ENCODE results near the gene XPOT.

The XPOT gene

GRCh38 chr12:64387197-64387816, 16.9 kb upstream of the XPOT start:
- DNase-seq (ENCODE audit: low read depth), result peak; percentile 83
- TF ChIP-seq, protein P1, sequence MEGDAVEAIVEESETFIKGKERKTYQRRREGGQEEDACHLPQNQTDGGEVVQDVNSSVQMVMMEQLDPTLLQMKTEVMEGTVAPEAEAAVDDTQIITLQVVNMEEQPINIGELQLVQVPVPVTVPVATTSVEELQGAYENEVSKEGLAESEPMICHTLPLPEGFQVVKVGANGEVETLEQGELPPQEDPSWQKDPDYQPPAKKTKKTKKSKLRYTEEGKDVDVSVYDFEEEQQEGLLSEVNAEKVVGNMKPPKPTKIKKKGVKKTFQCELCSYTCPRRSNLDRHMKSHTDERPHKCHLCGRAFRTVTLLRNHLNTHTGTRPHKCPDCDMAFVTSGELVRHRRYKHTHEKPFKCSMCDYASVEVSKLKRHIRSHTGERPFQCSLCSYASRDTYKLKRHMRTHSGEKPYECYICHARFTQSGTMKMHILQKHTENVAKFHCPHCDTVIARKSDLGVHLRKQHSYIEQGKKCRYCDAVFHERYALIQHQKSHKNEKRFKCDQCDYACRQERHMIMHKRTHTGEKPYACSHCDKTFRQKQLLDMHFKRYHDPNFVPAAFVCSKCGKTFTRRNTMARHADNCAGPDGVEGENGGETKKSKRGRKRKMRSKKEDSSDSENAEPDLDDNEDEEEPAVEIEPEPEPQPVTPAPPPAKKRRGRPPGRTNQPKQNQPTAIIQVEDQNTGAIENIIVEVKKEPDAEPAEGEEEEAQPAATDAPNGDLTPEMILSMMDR (IDR thresholded peaks at IDR 0.05; ENCODE audit: insufficient read depth, low read depth, low read length, missing control alignments), result no peak
- H3K4me3 ChIP-seq (ENCODE audit: low read length), result no peak overlapping the region

DNA sequence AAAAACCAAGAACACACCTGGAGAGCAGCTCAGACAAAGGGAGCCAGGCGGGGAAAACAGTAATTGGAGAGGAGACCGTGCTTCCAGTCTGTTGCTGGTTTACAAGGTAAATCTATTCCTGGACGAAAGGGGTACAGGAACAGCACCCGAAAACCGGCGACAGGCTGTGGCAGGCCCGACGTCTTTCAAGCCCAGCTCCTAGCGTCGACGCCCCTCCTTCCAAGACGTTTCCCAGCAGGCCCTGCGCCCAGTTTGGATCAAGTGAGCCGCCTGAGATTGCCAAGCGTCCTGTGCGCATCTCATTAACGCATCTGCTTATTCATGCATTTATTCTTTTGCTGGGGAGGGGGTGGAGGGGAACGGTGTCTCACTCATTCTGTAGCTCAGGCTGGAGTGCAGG, 15.0 kb upstream of the XPOT start:
- peak overlapping the region; percentile 1 for H3K4me3 ChIP-seq (ENCODE audit: low read length)
- DNase-seq (ENCODE audit: low read depth), result peak; percentile 21
- TF ChIP-seq, protein P1 (IDR thresholded peaks at IDR 0.05; ENCODE audit: insufficient read depth, low read depth, low read length, missing control alignments), result no peak

GRCh38 chr12:64390275-64390851, 13.8 kb upstream of the XPOT start, which contains the start of gene C12orf56:
Gene C12orf56, minus strand, starts transcription at chr12:64390758. Its CDS starts 193 bp downstream, at chr12:64390565.
- DNase-seq (ENCODE audit: low read depth), result peak; percentile 27

DNA sequence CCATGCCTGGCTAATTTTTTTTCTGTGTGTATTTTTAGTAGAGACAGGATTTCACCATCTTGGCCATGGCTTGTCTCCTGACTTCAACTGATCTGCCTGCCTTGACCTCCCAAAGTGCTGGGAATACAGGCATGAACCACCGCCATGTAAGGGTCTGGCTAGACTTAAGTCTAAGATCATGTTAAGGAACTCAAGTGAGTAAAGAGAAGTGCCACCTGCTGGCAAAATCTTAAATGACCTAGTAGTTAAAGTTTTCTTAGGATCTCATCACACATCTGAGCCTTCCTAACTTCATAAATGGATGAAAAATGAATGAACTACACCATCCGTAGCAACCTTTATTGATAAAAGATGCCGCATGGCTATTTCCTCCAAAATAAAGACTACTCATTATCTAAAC, 12.0 kb upstream of the XPOT start:
- H3K4me3 ChIP-seq (ENCODE audit: low read length), result no peak overlapping the region
- peak; percentile 64 for DNase-seq (ENCODE audit: low read depth)
- TF ChIP-seq, protein P1 (IDR thresholded peaks at IDR 0.05; ENCODE audit: insufficient read depth, low read depth, low read length, missing control alignments), result peak; percentile 43

More at GRCh38 chr12:64390275-64390851, 13.8 kb upstream of the XPOT start, which contains the start of gene C12orf56:
- TF ChIP-seq, protein P1 (IDR thresholded peaks at IDR 0.05; ENCODE audit: insufficient read depth, low read depth, low read length, missing control alignments), result no peak
- H3K4me3 ChIP-seq (ENCODE audit: low read length), result peak within 1 kb of the TSS; percentile 25

- DNase-seq (ENCODE audit: low read depth), result no peak
- TF ChIP-seq, protein P1 (IDR thresholded peaks at IDR 0.05; ENCODE audit: insufficient read depth, low read depth, low read length, missing control alignments), result no peak
- H3K4me3 ChIP-seq (ENCODE audit: low read length), result no peak overlapping the region
Measured at GRCh38 chr12:64395739-64396138, 8.5 kb upstream of the XPOT start.

- peak; percentile 56 for DNase-seq (ENCODE audit: low read depth)
- TF ChIP-seq, protein P1 (IDR thresholded peaks at IDR 0.05; ENCODE audit: insufficient read depth, low read depth, low read length, missing control alignments), result no peak
Measured at GRCh38 chr12:64400041-64400440, 4.2 kb upstream of the XPOT start.

More at GRCh38 chr12:64400041-64400440, 4.2 kb upstream of the XPOT start:
- no peak overlapping the region for H3K4me3 ChIP-seq (ENCODE audit: low read length)
